HG03066 (cell line): ENCODE data around the gene ENTREP1.
"Not testable (repeated sequence)": the region's sequence is repeated elsewhere in the genome, so short reads cannot be mapped to it uniquely, and the experiment has no call there.

Experiments
- ATAC-seq: cut with Tn5 transposase; IDR thresholded peaks from one replicate; pipeline ENCODE4 v1.9.1; 2021; ENCODE audit warnings: low read depth; ENCODE audit not compliant: unreplicated experiment

The ENTREP1 gene

DNA sequence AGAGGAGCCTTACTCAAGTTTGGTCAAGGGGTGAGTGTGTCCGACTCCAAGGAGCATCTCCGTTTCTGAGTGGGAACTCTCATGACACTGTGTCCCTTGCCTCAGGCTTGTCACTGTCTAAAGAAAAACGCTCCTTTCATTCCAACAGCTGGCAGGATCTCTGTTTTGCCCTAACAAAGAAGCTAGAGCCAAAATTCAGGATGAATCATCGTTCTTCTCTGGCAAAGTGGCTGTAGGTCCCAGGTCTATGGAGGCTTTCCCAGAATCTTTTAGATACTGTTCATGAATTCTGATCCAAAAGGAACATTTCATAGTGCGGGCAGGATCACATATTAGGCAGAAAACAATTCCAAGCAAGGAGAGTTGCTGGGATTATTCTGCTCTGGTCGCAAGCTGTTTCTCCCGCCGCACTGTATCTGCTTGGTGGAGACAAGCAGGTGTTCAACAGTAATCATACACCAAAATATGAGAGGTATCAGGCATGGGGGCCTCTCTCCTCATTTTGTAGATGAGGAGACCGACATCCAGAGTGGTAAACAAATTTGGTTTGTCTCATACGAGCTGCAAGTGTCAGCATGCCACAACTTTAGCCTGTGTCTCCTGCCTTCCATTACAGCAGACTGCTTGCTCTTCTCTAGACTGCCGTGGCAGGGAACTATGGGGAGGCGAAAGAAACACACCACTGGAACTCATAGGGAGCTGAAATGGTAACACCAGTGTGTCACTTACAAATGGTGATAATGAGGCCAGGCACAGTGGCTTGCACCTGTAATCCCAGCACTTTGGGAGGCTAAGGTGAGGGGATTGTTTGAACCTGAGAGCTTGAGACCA is 72.6 kb downstream of the ENTREP1 start:
- no peak for ATAC-seq

DNA sequence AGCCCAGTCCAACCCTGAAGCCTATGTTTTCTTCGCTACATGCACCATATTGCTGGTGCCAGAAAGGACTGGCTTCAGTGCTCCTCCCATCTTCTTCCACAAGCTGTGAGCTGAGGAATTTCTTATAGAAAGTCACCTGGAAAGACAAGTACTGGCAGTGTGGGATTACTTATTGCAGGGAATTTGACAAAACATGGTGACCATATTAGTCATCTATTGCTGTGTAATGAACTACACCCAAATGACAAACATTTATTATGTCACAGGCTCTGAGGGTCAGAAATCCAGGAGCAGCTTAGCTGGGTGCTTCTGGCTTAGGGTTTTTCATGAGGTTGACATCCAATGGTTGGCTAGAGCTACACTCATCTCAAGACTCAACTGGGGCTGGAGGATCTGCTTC is 75.5 kb downstream of the ENTREP1 start:
- no peak for ATAC-seq

DNA sequence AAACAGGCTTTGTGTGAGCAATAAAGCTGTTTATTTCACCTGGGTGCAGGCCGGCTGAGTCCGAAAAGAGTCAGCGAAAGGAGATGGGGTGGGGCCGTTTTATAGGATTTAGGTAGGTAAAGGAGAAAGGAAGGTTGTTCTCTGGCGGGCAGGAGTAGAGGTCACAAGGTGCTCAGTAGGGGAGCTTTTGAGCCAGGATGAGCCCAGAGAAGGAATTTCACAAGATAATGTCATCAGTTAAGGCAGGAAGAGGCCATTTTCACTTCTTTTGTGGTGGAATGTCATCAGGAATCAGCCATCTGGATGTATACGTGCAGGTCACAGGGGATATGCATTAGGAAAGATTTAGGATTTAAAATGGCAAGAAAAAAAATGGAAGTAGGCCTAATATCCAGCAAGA is 84.9 kb downstream of the ENTREP1 start:
- not testable (repeated sequence) for ATAC-seq

DNA sequence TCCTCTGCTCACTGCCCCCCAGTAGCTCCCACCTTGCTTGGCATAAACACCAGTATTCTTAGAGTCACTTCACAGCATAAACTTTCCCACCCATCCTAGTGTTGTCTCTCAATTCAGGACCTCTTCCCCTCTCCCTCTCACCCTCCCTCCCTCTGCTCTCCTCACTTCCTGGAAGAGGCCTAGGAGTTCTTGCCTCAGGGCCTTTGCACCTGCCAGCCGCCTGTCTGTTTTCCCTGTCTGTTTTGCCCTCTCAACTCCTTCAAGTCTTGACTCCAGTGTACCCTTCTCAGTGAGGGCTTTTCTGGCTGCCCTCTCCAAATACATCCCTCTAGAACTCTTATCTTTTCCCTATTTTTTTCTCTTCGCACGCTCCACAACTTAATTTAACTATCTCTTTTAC is 86.2 kb downstream of the ENTREP1 start:
- ATAC-seq = no peak

DNA sequence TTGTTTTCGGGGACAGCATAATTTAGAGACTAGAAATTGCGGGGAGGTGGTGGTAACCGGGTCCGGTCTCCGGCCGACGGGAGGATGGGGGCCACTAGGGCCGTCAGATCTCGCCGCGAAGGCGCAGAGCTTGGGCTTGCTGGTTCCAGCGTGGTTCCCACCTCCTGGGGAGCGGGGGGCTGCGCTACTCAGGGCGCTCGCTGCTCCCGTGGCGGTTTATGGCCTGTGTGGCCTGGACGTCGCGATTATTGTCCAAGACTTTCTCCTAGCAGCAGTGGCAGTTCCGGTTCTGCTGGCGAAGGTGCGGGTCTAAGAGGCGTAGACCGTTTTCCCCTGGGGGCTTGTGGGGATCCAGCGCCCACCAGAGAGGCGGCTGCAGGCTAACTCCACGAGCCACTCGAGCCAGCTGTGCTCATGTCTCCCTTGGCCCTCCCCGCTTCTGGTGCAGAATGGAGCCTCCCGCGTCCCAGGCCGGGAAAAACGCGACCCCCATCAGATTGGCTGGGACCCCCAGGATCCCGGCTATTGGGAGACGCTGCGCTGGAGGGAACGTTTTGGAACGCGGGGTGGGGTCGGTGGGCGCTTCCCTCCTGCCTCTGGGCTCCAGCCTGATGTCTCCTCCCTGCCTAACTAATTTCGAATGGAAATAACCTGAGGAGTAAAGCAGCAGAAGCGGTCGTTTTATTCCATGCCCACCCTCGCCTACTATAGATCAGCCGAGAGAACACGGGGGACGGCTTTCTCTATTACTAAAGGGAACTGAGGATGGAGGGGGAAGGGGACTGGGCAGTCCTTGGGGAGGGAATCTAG is 87.1 kb downstream of the ENTREP1 start:
- ATAC-seq = no peak

GRCh38 chr9:69412741-69413150 is 87.7 kb downstream of the ENTREP1 start:
- ATAC-seq = no peak

GRCh38 chr9:69420611-69421270 is 95.7 kb downstream of the ENTREP1 start:
- no peak for ATAC-seq

DNA sequence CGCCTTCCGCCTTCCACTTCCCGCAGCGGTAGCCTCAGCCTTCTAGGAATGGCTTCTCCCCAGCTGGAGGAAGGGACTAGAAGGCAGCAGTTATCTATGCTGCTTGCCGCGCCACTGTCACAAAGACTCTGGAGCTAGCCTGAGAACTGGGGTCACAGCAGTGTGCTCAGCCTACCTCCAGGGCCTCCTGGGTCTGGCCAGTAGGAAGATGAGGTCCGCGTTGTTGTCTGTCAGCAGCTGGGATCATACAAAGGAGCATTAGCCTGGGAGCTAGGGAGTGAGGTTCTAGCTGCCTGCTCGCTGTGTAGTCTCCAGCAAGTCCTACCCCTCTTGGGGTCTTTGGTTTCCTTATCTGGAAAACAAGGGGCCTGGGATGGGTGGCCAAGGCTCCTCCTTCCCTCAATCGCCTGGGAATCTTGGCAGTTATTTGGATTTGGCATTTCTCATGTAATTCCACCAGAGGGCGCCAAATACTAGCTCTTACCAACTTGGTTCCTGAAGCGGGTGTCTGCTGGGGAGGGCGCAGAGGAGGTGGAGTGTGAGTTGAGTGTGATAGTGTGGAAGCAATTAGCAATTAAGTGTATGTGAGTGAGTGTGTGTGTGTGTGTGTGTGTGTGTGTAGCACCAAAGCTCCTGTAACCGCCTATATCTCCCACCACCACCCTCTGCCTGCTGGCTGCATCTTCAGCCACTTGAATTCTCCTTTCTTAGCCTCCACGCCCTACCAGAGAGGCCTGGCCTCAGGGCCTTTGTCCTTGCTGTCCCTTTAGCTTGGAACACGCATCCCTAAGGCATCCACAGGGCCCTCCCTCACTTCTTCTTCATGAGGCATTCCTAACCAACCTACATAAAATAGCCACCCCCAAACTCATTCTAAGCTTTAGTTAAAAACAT is 97.1 kb downstream of the ENTREP1 start:
- ATAC-seq = peak; percentile 70

- no peak for ATAC-seq
These were observed 100.3 kb downstream of the ENTREP1 start for GRCh38 chr9:69425136-69425801.

DNA sequence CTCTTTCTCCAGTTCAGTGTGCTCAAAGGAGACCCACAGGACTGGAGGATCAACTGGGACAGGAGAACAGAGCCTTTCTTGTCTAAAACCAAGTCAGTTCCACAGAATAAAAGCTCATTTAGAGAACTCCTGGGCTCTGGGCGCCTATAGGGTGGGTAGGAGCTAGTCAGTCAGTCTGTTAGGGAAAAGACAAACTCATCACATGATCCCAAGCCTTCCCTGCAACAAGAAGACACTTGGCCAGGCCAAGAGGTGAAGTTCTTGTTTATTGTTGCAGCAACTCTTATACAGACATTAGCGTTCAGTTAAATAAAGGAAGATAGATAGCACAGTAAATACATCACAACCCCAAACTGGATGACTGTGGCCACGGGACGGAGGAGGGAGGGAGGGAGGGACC is 102.3 kb downstream of the ENTREP1 start:
- ATAC-seq = no peak

GRCh38 chr9:69428017-69428785 is 103.2 kb downstream of the ENTREP1 start:
- no peak for ATAC-seq

- ATAC-seq = no peak
These were observed 104.3 kb downstream of the ENTREP1 start for GRCh38 chr9:69429281-69429680.

DNA sequence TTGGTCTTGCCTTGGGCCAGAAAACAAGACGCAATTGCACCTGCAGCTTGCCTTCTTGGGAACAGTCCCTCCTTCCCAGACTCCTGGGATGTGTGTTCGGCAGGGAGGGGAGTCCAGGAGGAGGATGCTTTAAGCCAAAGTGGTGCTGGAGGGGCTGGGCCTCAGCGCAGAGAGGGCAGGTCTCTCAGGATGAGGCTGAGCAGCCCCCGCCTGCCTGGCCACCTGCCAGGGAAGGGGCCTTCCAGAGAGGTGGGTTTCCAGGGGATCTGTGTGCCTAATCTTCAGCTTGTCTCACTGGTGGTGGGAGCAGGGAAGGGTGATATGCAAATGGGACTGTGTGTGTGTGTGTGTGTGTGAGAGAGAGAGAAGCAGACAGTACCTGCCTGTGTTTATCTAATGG is 105.2 kb downstream of the ENTREP1 start:
- no peak for ATAC-seq

GRCh38 chr9:69431203-69431602 is 106.2 kb downstream of the ENTREP1 start:
- no peak for ATAC-seq

- no peak for ATAC-seq
These were observed 106.8 kb downstream of the ENTREP1 start for GRCh38 chr9:69431777-69432176.

GRCh38 chr9:69432623-69433022 is 107.6 kb downstream of the ENTREP1 start:
- no peak for ATAC-seq

DNA sequence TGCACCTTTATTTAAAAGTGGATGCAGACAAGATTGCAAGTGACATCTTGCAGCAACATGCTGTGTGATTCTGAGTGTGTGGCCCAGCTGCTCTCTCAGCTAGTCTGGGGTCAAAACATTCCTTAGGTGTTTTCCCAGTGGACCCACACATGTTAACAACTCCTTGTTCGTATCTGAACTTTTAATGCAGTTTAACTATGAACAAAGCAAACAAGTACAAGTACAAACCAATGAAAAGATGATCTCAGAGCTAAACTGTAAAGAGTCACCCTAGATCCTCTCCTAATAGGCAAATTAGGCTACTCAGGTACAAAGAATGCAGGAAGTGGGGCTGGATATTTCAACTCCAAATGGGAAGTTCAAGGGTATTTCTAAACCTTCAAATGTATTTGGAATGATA is 108.4 kb downstream of the ENTREP1 start:
- no peak for ATAC-seq

GRCh38 chr9:69433968-69434367 is 109.0 kb downstream of the ENTREP1 start:
- ATAC-seq = no peak

GRCh38 chr9:69439654-69440053 is 114.6 kb downstream of the ENTREP1 start:
- ATAC-seq = not testable (repeated sequence)
